MM.1S (cell line): ENCODE data around the gene ZNF462.

ENCODE experiments used
- DNase-seq: peaks from one replicate; pipeline ENCODE4 v3.0.0-alpha.2; 2015
- H2AFZ ChIP-seq: fragments of 300-600 bp; sonication (generic); 2 replicates; pipeline ENCODE4 v1.6.0; 2016; ENCODE audit warnings: antibody characterized with exemption, low read length
- H3F3A ChIP-seq: fragments of 300-600 bp; sonication (generic); 2 replicates; pipeline ENCODE4 v1.6.1; 2016; ENCODE audit warnings: mild to moderate bottlenecking, antibody characterized with exemption, low read length, moderate library complexity, mixed read lengths; ENCODE audit not compliant: insufficient read depth
- H3K27ac ChIP-seq: fragments of 300-600 bp; sonication (generic); 2 replicates; pipeline ENCODE4 v1.5.1; 2016; ENCODE audit warnings: mild to moderate bottlenecking, low read length
- H3K27me3 ChIP-seq: fragments of 300-600 bp; sonication (generic); replicated peaks from 2 replicates; pipeline ENCODE4 v1.6.0; 2016; ENCODE audit warnings: low read length; ENCODE audit not compliant: insufficient read depth
- H3K36me3 ChIP-seq: fragments of 300-600 bp; sonication (generic); replicated peaks from 2 replicates; pipeline ENCODE4 v1.6.1; 2016; ENCODE audit warnings: mild to moderate bottlenecking, low read length, mixed read lengths; ENCODE audit not compliant: insufficient read depth
- H3K4me1 ChIP-seq: fragments of 300-600 bp; sonication (generic); 2 replicates; pipeline ENCODE4 v1.6.1; 2016; ENCODE audit warnings: low read length, mixed read lengths
- H3K4me2 ChIP-seq: fragments of 300-600 bp; sonication (generic); 2 replicates; pipeline ENCODE4 v1.6.0; 2016; ENCODE audit warnings: low read depth, low read length
- H3K4me3 ChIP-seq: fragments of 300-600 bp; sonication (generic); 2 replicates; pipeline ENCODE4 v1.5.1; 2016; ENCODE audit warnings: low read length, mixed read lengths
- H3K79me2 ChIP-seq: fragments of 300-600 bp; sonication (generic); 2 replicates; pipeline ENCODE4 v1.6.1; 2016; ENCODE audit warnings: mixed run types, low read length, mixed read lengths
- H3K9ac ChIP-seq: fragments of 300-600 bp; sonication (generic); 2 replicates; pipeline ENCODE4 v1.6.1; 2016; ENCODE audit warnings: low read length, mixed read lengths
- H3K9me2 ChIP-seq: fragments of 300-600 bp; sonication (generic); replicated peaks from 2 replicates; pipeline ENCODE4 v1.6.1; 2016; ENCODE audit warnings: mild to moderate bottlenecking, low read length, mixed read lengths; ENCODE audit not compliant: insufficient read depth
- H3K9me3 ChIP-seq: fragments of 300-600 bp; sonication (generic); replicated peaks from 2 replicates; pipeline ENCODE4 v1.6.1; 2016; ENCODE audit warnings: mild to moderate bottlenecking, low read length, mixed read lengths; ENCODE audit not compliant: insufficient read depth
- H4K20me1 ChIP-seq: fragments of 300-600 bp; sonication (generic); 2 replicates; pipeline ENCODE4 v1.6.1; 2016; ENCODE audit warnings: mild to moderate bottlenecking, low read length, moderate library complexity, mixed read lengths; ENCODE audit not compliant: insufficient read depth
- CTCF ChIP-seq: fragments of 300-600 bp; sonication (generic); IDR thresholded peaks from 2 replicates; pipeline ENCODE4 v1.5.1; 2016; ENCODE audit warnings: antibody characterized with exemption, low read length, mixed read lengths
- EZH2 ChIP-seq: fragments of 300-600 bp; sonication (generic); optimal IDR thresholded peaks from 2 replicates; pipeline ENCODE3; 2017; ENCODE audit warnings: low read depth, mild to moderate bottlenecking, antibody characterized with exemption, low read length, mixed read lengths
- EZH2phosphoT487 ChIP-seq: fragments of 300-600 bp; sonication (generic); IDR thresholded peaks from 2 replicates; pipeline ENCODE4 v1.6.1; 2018; ENCODE audit warnings: antibody characterized with exemption, low read length

Gene ZNF462

GRCh38 chr9:106972082-106972481 is 109.1 kb downstream of the ZNF462 start:
- TF ChIP-seq EZH2phosphoT487 (no peak), EZH2 (no peak), CTCF (no peak)
- H3K36me3 ChIP-seq, result no peaks in the 10 kb centered on the region
- H3K27ac ChIP-seq, result no peak overlapping the region

GRCh38 chr9:106974341-106974740 is 111.4 kb downstream of the ZNF462 start:
- no peaks in the 10 kb centered on the region for H3K4me1 ChIP-seq
- no peaks in the 10 kb centered on the region for H3K27me3 ChIP-seq

More at GRCh38 chr9:106972082-106972481, 109.1 kb downstream of the ZNF462 start:
- no peaks in the 10 kb centered on the region for H3K27me3 ChIP-seq
- no peaks in the 10 kb centered on the region for H3K79me2 ChIP-seq
- H3F3A ChIP-seq, result no peaks in the 10 kb centered on the region
- no peaks in the 10 kb centered on the region for H4K20me1 ChIP-seq
- no peak overlapping the region for H3K9ac ChIP-seq
- no peaks in the 10 kb centered on the region for H3K4me1 ChIP-seq
- H3K4me3 ChIP-seq, result no peak overlapping the region
- H3K9me3 ChIP-seq, result no peaks in the 10 kb centered on the region
- no peaks in the 10 kb centered on the region for H3K9me2 ChIP-seq
- H3K4me2 ChIP-seq, result no peak overlapping the region
- no peak for DNase-seq
- no peak overlapping the region for H2AFZ ChIP-seq

GRCh38 chr9:106976772-106977171 is 113.8 kb downstream of the ZNF462 start:
- Histone ChIP-seq H3K79me2 (no peaks in the 10 kb centered on the region), H3K9me3 (no peaks in the 10 kb centered on the region), H3K9me2 (no peaks in the 10 kb centered on the region), H2AFZ (no peak overlapping the region), H3K4me1 (no peaks in the 10 kb centered on the region), H3K36me3 (no peaks in the 10 kb centered on the region), H3K27me3 (no peaks in the 10 kb centered on the region), H3F3A (no peaks in the 10 kb centered on the region), H3K27ac (no peak overlapping the region), H3K9ac (no peak overlapping the region), H3K4me3 (no peak overlapping the region), H3K4me2 (no peak overlapping the region), H4K20me1 (no peaks in the 10 kb centered on the region)
- DNase-seq, result no peak
- TF ChIP-seq EZH2 (no peak), EZH2phosphoT487 (no peak), CTCF (no peak)

More at GRCh38 chr9:106974341-106974740, 111.4 kb downstream of the ZNF462 start:
- no peaks in the 10 kb centered on the region for H3K9me2 ChIP-seq
- no peaks in the 10 kb centered on the region for H3K79me2 ChIP-seq
- H2AFZ ChIP-seq, result no peak overlapping the region
- H4K20me1 ChIP-seq, result no peaks in the 10 kb centered on the region
- no peaks in the 10 kb centered on the region for H3F3A ChIP-seq
- H3K27ac ChIP-seq, result no peak overlapping the region
- no peak overlapping the region for H3K4me2 ChIP-seq
- no peak for TF ChIP-seq EZH2
- TF ChIP-seq EZH2phosphoT487, result no peak
- no peak for TF ChIP-seq CTCF
- no peak overlapping the region for H3K9ac ChIP-seq
- no peaks in the 10 kb centered on the region for H3K36me3 ChIP-seq
- no peaks in the 10 kb centered on the region for H3K9me3 ChIP-seq
- no peak for DNase-seq
- H3K4me3 ChIP-seq, result no peak overlapping the region
